NOMO-1 treated with dmso at 0.1 percent for 144 hours (cell line): ENCODE results near the gene EFNA5.

ENCODE experiments used
- DNase-seq: peaks from one replicate; lab custom pipeline; 2025; ENCODE audit not compliant: unreplicated experiment; lab: John Stamatoyannopoulos, UW

The EFNA5 gene

DNA sequence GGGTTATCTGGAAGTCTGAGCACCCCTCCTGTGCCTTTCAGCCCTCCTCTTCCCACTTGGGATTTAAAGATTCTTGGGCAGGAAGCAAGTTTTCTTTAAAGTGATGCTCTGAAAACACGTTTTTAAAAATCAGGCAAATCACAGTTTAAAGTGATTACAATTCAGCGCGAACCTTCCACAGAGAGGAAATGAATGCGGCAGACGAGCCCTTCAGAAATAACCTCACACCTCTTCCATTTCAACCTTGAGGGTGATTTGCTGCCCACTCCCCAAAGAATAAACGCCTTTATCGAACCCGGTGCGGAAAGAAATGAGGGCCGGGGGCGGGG, 2.3 kb upstream of the EFNA5 start:
- DNase-seq = no peak

DNA sequence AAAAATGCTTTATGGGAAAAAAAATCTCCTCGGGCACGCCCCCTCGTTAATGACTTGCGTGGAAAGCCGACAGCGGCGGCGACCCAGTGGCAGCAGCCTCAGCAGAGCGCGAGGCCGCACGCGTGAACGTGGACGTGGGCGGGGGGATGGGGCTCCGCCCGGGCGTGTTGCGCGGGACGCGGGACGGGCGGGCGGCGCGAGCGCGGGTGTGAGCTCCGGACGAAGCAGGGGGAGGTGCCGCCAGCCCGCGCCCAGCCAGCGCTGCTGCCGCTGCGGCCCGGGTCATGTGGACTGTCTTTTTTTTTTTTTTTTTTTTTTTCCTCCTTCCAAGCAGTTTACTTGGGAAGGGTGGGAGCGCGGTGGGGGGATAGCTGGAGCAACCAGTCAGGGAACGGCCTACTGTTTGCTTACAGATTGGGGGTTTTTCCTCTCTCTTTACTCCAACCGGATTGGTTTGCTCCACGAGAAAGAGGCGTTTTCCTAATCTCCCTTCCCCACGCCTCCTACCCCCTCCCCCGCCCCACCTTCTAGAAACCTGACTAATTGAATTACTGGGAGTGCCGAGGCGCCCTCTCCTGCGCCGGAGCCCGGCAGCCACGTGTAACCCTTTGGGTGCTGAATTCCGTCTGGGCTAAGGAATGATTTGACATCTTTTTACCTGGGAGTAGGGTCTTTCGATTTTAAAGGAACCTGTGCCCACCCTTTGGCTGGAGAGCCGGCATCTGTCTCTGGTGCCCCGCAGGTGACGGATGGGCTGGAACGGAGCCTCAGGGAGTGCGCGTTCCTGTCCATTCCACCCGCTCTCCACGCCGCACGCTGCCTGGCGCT, 1.7 kb upstream of the EFNA5 start:
- no peak for DNase-seq

DNA sequence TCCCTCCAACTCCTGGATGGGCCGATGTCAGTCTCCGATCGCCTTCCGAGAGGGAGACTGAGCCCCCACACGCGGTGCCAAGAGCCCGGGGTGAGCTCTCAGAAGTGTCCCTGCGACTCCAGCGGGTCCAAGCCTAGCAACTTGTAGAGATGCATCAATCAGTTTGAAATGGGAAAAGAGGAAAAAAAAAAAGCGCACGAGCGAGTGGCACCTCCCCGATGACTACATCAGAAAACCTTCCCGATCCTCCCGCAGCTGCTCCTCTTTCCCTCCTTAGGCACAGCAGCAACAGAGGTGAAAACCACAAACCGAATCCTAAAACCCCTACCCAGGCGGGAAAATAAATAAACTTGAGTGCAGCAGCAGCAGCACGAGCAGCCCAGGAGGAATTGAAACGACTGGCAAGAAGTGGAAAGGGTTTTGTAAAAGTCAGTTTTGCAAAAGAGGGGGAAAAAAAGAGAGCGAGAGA, 1.0 kb upstream of the EFNA5 start:
- DNase-seq = no peak

DNA sequence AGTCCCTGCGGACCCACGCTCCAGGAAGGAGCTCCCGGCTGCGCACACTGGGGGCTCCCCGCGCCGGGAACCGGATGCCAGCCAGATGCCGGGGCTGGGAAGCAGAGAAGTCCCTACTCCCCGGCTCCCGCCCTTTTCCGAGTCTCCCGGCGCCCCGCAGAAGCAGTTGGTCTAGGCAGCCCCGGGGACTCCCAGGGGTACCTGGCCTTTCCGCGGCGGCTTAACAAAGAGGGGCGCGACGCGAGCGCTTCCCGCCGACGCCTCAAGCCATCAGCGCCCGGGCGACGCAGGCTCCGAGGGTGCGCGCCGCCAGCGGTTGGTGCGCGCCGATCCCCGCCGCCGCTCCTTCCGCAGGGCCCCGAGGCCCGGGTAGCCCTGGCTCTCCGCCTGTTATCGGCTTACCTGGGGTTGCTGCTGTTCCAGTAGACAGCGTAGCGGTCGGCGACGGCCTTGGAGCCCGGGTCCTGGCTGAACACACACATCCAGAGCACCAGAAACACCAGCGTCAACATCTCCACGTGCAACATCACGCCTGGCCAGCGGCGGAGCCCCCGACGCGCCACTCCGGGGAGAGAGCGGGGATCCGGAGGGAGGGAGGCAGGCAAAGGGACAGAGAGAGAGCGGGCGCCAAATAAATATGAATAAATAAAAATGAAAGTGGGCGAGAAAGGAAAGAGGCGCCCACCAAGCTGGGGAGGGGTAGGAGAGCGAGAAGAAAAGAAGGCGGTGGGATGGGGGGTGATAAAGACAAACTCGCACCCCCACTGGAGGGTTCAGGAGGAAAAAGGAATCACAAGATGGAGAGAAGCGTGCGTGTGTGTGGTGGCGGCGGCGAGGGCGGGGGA, 428 bp downstream of the EFNA5 start:
- DNase-seq = no peak

DNA sequence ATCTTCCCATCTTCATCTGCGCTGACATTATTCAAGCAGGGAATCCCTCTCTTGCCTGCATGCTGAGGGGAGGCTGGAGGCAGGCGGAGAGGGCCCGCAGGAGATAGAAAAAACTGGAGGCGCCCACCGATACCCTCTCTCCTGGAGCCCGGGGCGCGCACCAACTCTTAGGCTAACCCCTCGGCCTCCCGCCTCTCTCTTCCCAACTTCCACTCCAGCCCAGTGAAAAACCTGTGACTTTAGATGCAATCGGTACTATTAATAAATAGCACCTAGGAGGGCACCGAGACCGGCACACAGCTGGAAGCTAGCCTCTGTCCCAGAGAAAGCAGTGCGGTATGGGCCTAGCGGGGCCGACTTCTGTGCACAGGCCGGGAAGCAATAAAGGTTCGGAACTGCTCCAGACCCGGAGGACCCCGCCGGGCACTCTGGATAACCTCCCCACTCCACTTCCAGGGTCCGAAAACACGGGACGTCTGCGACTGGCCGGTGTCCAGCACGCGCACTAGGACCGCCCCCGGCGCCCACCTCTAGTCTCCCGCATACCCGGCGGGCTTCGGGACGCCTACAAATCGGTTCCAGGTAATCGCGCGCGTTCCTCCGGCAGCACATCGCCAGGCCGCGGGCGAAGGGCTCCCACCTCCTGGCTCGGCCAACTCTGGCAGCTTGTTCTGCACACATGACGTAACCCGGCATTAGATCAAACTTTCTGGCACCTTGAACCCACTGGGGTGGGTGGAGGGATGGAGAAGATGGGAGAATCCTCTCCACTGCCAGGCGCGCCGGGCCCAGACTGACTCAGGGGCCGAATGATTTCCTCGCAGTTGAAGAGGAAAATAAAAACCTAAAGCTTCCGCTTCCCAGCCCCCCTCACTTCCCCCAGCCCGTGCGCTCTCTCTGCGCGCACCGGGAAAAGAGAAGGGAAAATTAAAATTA, 1.4 kb downstream of the EFNA5 start:
- no peak for DNase-seq

DNA sequence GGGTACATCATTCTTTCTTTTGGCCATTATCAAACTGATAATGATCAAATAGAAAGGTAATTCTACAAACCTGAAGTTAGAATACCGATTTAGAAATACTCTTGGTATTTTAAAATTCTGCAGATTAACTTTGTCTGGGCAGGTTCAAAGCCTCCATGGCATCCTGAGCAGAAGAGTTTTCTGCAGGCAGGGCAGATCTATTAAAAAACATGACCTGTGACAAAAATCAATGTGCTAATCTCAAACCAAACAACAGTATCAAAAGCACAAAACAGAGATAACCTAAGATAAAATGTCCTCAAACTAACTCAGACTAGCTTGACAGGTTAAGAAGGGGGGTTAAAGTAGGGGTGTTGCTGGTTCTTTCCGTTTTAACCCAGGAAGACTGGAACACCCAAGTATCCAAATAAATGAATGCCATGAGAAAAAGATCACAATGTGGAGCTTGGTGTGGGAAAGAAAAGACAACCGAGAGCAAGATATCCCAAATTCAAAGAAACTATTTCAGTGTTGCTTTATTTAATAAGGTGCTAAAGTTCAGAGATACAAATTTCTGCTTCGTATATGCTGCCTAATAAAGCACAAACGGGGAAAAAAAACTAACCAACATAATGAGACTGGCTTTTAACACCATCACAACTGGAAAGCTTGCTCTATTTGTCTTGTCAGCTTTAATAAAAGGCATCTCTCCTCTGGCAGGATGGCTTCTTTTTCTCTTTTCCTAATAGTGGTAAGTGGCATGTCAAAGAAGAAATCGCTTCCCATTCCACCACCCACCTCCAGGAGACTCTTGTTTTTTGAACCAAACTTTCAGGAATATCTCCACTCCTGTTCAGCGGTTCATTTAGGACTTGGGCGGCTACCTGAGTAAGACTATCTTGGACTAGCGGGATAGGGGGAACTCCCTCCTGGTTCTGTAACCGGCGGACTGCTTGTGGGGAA, 2.3 kb downstream of the EFNA5 start:
- DNase-seq = no peak

DNA sequence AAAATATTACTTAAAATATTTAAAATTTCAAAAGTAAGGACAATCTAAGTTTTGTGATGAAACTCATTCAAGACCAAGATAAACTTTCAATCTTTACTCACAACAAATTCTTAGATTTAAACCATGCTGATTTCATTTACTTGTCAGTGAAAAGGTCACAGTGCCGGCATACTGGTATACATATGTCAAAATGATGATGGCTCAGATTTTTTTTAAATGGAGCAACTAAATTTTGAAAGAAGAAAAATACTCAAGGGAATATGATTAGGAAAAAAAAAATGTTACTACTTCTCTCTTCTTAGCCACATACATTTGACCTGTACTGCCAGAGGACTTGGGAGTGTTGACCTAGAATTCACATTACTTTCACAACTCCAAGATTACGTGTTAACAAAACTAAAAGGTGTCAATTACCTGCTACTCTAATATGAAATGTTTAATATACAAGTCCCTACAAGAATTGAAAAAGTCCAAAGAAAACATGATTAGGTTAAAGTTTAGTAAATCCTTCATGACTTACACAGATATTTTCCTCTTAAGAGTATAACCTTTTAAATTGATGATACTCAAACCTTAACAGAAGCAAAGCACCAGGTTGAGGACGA, 4.6 kb downstream of the EFNA5 start:
- no peak for DNase-seq

DNA sequence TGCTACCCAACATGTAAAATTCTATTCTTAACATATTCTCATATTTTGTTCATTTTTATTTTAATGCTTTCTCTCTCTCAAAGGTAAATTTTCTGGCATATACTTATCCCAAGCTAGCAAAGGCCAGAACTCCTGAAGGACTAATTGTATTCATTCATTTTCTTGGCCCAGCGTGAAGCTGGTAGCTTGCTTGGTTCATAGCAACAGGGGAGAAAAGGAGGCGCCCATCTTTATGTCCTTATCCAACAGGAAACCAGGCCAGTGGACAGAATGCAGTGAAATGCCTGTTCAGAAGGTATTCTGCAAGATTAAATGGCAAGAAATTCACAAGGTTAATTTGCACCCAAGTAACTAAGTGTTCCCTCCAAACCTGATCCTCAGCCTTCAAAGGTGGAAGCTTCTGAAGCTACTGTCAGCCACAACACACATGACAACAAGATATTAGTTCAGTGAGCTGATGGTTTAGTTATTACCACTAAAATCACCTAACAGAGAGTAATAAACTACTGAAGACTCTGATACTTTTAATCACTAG, 5.6 kb downstream of the EFNA5 start:
- no peak for DNase-seq

DNA sequence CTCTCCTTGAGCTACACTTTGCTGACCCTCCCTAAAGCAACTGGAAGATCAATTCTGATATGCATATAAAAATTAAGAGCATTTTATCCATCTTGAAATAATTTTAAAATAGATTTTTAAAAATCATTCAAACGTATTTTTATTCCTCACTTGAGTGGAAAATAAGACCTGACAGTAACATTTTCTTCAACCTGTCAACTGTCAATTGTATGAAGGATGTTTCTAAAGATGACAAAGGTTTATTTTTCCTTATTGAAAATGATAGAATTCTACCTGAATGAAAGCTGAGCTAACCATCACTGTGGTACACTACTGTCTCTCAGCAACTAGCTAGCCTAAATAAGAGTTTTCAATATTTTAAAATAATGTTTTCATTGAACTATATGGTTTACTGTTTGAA, 7.0 kb downstream of the EFNA5 start:
- DNase-seq = no peak

DNA sequence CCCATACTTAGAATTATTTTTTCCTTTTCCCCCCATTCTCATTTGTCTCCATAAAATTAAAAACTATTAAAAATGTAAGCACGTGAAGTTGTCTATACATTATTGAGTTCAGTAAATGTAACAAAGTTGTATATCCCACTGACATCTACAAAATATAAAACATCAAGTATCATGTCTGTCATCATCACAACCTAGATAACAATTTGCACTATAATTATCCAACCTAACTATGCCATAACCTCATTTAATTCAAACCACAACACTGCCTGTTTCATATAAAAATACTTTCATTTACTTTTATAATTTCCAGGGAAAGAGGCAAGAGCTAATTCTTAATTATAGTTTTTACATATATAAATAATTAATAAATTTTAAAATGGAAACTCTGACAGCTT, 9.1 kb downstream of the EFNA5 start:
- DNase-seq = no peak

DNA sequence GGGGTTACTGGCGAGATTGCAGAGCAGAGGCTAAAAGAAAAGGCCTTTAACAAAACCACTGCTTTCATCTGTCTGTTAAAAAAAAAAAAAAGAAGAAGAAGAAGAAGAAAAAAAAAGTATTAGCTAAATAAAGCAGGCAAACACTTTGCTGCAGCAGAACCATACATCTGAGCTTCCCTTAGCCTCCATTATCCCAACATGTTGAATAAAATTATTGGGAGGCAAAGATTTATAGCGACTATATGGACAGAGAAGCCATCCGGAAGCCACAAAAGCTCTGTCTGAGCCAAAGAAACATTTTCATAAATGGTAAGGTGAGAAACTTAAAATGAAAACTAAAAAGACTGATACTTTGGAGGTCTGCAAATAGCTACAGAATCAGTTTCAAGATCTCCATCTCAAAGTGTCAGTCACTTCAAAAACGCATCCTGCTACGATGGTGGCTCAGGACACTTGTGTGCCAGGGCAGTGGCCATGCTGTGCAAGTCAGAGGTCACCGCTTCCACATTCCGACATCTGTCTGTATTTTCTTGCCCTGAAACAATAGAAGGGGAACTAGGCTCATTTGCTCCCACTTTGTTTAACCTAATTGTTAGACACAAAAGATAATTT, 9.6 kb downstream of the EFNA5 start:
- no peak for DNase-seq

DNA sequence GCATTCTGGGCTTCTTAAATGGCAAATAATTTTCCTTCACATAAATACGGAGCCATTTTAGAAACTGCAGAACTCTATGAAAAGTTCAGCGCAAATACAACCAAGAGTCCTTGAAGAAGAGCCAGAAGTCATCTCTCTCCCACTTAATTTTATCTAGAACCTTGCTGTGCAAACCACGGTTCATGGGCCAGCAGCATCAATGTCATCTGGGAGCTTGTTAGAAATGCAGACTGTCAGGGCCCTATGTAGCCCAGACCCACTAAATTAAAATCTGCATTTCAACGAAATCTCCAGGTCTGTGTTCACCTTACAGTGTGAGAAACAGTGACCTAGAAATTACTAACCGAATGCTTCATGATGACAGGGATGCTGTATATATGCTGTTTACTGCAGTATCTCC, 12.2 kb downstream of the EFNA5 start:
- no peak for DNase-seq

DNA sequence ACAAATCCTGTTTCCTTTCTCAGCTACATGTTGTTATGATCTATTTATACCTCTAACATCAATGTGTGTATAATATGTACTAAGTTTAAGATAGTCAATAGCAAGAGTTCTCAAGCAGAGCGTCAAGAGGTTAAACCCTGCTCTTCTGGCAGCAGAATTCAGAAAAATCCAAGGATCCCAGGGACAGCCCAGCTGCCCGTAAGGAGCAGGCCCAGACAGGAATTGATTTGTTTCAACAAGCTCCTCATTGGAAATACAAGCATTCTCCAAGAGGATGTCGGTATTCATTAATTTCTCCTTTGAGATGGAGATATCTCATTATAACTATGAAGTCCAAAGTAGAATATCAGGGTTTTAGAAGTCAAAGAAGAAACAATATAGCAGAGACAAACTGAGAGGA, 14.9 kb downstream of the EFNA5 start:
- DNase-seq = no peak

DNA sequence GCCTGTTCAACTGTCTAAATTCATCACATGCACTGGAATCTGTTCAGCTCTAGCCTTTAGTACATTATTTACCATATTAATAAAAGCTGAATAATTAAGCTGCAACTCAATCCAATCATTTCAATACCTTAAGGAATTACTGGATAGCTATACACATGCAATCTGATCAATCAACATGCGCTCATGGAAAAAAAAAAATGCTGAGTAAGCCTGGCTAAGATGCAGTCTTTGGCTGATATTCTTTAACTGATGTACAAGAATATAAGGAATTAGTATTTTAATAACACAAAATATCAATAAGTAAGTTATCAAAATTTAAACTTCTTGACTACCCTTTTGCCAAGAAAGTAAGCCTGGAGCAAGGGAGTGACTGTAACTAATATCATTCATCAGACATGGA, 15.9 kb downstream of the EFNA5 start:
- DNase-seq = no peak

DNA sequence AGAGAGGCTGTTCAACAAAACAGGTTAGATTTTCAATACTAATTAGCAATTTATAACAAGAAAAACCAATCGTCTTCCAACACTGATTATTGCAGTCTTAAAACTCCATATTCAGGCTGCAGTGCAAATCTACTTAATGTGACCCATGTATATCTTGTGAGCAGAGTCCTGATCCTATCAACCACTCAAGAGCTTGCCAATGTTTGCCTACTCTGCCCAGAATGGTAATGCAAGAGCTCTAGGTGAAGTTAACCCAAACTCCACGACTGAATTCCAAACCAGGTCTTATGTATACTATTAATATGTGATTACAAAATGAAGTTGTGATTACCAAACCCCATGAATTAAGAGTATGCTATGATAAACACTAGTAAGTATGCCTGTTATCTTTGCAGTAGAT, 17.1 kb downstream of the EFNA5 start:
- no peak for DNase-seq

DNA sequence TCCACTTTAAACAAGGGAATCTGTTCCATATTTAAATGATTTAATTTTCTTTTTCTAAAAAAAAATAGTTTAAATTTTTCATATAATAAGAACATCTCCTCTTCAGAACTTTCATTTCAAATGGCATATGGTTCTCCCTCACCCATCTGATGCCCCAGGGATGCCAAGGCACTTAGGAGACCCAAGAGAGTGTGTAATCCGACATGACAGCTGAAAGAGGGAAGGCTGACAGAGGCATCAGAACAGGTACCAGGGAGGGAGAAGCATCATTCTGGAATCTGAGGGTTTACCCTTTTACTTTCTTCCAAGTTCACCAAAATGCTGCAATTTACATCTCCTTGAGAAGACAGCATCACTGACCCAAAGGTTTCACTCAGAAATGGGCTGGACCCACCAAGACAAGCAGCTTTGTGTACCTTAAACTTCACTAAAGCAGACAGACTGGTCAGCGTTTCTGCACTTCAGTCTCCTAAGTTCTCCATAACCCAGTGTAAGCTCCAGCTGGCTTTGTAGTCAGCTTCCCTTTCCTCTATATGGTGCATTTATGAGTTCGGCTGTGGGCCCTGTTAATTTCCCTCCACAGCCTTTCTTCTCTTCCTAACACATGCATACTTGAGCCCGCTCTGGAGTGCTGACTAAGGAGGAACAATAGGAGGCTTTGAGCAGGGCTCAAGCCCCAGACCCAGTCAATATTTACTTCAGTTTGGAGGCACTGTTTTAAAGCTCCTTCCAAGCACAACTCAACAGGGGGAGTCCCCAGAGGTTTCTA, 17.7 kb downstream of the EFNA5 start:
- no peak for DNase-seq

DNA sequence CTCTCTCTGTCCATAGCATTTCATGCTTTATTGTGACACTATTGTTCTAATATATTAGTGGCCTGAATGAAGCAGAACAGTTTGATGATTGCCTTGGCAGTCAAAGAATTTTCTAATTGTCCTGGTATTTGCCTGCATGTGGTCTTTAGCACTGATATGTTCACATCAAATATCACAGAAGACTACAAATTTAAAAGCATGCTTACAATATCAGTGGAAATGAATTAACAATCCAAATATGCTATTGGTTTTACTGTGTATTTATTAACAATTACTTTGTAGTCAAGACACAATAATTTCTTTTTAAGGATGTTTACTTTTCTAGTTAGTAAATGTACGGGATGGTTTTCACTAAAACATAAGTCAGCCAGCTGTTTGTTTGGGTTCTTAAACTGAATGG, 18.3 kb downstream of the EFNA5 start:
- DNase-seq = no peak

DNA sequence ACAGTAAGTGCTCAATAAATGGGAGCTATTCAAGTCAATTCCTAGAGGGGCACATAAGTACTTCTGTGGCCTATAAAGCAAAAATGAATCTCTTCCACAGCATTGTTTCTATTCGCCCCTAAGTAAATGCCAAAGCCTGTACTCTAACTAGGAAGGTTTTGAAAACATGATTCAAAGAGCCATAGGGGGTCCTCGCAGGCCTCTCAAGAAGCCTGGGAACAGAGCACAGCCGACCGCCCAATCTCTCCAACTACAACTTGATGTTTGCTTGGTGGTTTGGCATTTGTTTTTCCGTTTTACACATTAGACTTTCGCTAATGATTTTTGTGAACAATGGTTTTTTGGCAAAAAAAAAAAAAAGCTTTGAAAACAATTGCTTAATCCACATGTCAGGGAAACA, 19.4 kb downstream of the EFNA5 start:
- DNase-seq = no peak
